ENCODE data around the gene INPP5J. TPM values are rescaled to one million over a fixed set of nuclear protein-coding genes. Genes with fewer than 3 reads are reported as not detected.
"Not testable (repeated sequence)": the region's sequence is repeated elsewhere in the genome, so short reads cannot be mapped to it uniquely, and the experiment has no call there.

Gene INPP5J
- total and polyA plus RNA-seq, 2 donors: 0.47 to 1.1 TPM

GRCh38 chr22:31162015-31162765 lies 39.4 kb downstream of the INPP5J start:
- peaks cover 7% of the 10 kb centered on the region in 2 donors for H3K36me3 ChIP-seq (ENCODE audit: control insufficient read depth in 2 of 2, insufficient read depth in 2 of 2, low read length in 1 of 2)
- 53% methylated on average over 5 of the region's 5 CpGs for WGBS
- H3K27ac ChIP-seq (ENCODE audit: low read depth in 1 of 2, low read length in 1 of 2): peak overlapping the region in 1 of 2 donors; percentile 31
- H3K4me3 ChIP-seq (ENCODE audit: low read length in 2 of 2): no peak overlapping the region
- H3K27me3 ChIP-seq (ENCODE audit: control insufficient read depth in 2 of 2, insufficient read depth in 1 of 2, low read length in 1 of 2): peaks cover 0 to 4% of the 10 kb centered on the region in 2 donors
- no peak for DNase-seq (ENCODE audit: low read depth in 6 of 9, low spot score in 9 of 9)
- peaks cover 3 to 12% of the 10 kb centered on the region in 2 donors for H3K4me1 ChIP-seq (ENCODE audit: control insufficient read depth in 2 of 2, insufficient read depth in 2 of 2, low read length in 2 of 2)
- H3K9me3 ChIP-seq (ENCODE audit: control insufficient read depth in 2 of 2, insufficient read depth in 1 of 2, low read length in 1 of 2): no peaks in the 10 kb centered on the region

- Histone ChIP-seq H3K27me3 (ENCODE audit: control insufficient read depth in 2 of 2, insufficient read depth in 1 of 2, low read length in 1 of 2) (no peaks in the 10 kb centered on the region), H3K9me3 (ENCODE audit: control insufficient read depth in 2 of 2, insufficient read depth in 1 of 2, low read length in 1 of 2) (no peaks in the 10 kb centered on the region), H3K4me3 (ENCODE audit: low read length in 2 of 2) (no peak overlapping the region), H3K36me3 (ENCODE audit: control insufficient read depth in 2 of 2, insufficient read depth in 2 of 2, low read length in 1 of 2) (peaks cover 2 to 4% of the 10 kb centered on the region in 2 donors), H3K27ac (ENCODE audit: low read depth in 1 of 2, low read length in 1 of 2) (no peak overlapping the region), H3K4me1 (ENCODE audit: control insufficient read depth in 2 of 2, insufficient read depth in 2 of 2, low read length in 2 of 2) (no peaks in the 10 kb centered on the region)
- WGBS: 99% methylated on average over 4 of the region's 4 CpGs
- no peak for DNase-seq (ENCODE audit: low read depth in 6 of 9, low spot score in 9 of 9)
These were observed 48.2 kb downstream of the INPP5J start for GRCh38 chr22:31170971-31171370.

DNA sequence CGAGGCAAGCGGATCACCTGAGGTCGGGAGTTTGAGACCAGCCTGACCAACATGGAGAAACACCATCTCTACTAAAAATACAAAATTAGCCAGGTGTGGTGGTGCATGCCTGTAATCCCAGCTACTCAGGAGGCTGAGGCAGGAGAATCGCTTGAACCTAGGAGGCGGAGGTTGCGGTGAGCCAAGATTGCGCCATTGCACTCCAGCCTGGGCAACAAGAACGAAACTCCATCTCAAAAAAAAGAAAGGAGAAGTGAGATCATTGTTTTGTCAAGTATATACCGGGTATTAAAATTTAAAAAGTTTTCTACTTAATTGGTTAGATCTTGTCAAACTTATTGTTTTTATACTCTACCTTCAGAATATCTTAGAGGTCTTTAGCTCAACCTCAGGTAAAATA lies 49.0 kb downstream of the INPP5J start:
- not testable (repeated sequence) for H3K4me3 ChIP-seq (ENCODE audit: low read length in 2 of 2); H3K27me3 ChIP-seq (ENCODE audit: control insufficient read depth in 2 of 2, insufficient read depth in 1 of 2, low read length in 1 of 2); H3K4me1 ChIP-seq (ENCODE audit: control insufficient read depth in 2 of 2, insufficient read depth in 2 of 2, low read length in 2 of 2); H3K36me3 ChIP-seq (ENCODE audit: control insufficient read depth in 2 of 2, insufficient read depth in 2 of 2, low read length in 1 of 2); DNase-seq (ENCODE audit: low read depth in 6 of 9, low spot score in 9 of 9); H3K27ac ChIP-seq (ENCODE audit: low read depth in 1 of 2, low read length in 1 of 2); H3K9me3 ChIP-seq (ENCODE audit: control insufficient read depth in 2 of 2, insufficient read depth in 1 of 2, low read length in 1 of 2)
- 99% methylated on average over 9 of the region's 9 CpGs for WGBS

GRCh38 chr22:31173386-31174145 lies 50.8 kb downstream of the INPP5J start:
- 89% methylated on average over 5 of the region's 5 CpGs for WGBS
- H3K36me3 ChIP-seq (ENCODE audit: control insufficient read depth in 2 of 2, insufficient read depth in 2 of 2, low read length in 1 of 2): peaks cover 0 to 5% of the 10 kb centered on the region in 2 donors
- H3K9me3 ChIP-seq (ENCODE audit: control insufficient read depth in 2 of 2, insufficient read depth in 1 of 2, low read length in 1 of 2): no peaks in the 10 kb centered on the region
- no peak for DNase-seq (ENCODE audit: low read depth in 6 of 9, low spot score in 9 of 9)
- H3K27ac ChIP-seq (ENCODE audit: low read depth in 1 of 2, low read length in 1 of 2): no peak overlapping the region
- no peaks in the 10 kb centered on the region for H3K4me1 ChIP-seq (ENCODE audit: control insufficient read depth in 2 of 2, insufficient read depth in 2 of 2, low read length in 2 of 2)
- no peak overlapping the region for H3K4me3 ChIP-seq (ENCODE audit: low read length in 2 of 2)
- no peaks in the 10 kb centered on the region for H3K27me3 ChIP-seq (ENCODE audit: control insufficient read depth in 2 of 2, insufficient read depth in 1 of 2, low read length in 1 of 2)

DNA sequence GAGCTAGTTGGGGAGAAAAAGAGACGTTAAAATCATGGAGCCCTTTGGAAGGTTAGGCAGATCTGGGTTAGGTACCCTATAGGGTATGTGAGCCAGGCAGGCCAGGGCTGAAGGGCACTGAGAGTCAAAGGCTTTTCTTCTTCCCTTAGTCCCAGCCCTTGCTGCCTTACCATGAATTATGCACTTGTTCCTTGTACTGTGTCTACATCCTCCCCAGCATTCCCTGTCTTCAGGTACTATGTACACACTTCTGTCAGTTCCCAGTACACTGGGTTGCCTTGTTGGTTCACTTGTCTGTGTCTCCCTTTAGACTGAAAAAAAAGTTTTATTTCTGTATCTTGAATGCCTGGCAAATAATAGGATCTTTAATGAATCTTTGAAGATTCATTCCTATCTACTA lies 54.2 kb downstream of the INPP5J start:
- no peak for DNase-seq (ENCODE audit: low read depth in 6 of 9, low spot score in 9 of 9)
- no peaks in the 10 kb centered on the region for H3K9me3 ChIP-seq (ENCODE audit: control insufficient read depth in 2 of 2, insufficient read depth in 1 of 2, low read length in 1 of 2)
- WGBS: 100% methylated on average over 1 of the region's 1 CpG
- peaks cover 4 to 7% of the 10 kb centered on the region in 2 donors for H3K36me3 ChIP-seq (ENCODE audit: control insufficient read depth in 2 of 2, insufficient read depth in 2 of 2, low read length in 1 of 2)
- H3K27ac ChIP-seq (ENCODE audit: low read depth in 1 of 2, low read length in 1 of 2): no peak overlapping the region
- H3K4me1 ChIP-seq (ENCODE audit: control insufficient read depth in 2 of 2, insufficient read depth in 2 of 2, low read length in 2 of 2): no peaks in the 10 kb centered on the region
- H3K27me3 ChIP-seq (ENCODE audit: control insufficient read depth in 2 of 2, insufficient read depth in 1 of 2, low read length in 1 of 2): no peaks in the 10 kb centered on the region
- no peak overlapping the region for H3K4me3 ChIP-seq (ENCODE audit: low read length in 2 of 2)

DNA sequence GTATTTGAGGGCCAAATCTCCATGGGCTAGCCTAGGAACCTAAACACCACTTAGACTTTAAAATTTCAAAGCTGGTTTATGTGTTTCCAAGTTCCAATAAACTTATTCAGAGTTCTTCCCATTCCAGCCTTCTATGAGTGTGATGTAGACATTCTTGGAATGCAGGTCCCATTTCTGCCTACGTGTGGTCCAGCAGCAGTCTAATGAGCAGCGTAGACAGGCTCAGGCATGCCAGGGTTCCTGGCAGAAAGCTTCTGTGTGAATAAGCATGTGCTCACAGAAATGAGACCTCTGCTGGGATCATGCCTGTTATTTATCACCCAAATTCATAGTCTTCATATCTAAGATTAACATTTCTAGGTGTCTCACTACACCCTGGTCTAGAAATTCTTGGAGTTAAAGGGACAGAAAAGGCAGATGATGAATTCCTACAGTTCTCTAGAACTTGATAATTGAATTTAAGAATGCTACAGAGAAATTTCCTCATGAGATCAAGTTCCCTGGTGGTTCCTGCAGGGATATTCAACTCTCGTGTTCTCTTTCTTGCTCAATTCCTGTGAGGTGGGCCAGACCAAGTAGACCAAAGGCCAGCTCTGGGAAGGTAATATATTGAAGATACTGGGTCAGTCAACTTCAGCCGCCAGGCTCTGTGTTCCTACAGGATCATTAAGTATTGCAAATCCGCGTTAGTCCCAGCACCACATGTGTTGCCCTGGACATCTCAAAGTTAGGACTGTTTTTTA lies 54.8 kb downstream of the INPP5J start:
- DNase-seq (ENCODE audit: low read depth in 6 of 9, low spot score in 9 of 9): no peak
- peak overlapping the region; percentile 26 for H3K27ac ChIP-seq (ENCODE audit: low read depth in 1 of 2, low read length in 1 of 2)
- 95% methylated on average over 6 of the region's 6 CpGs for WGBS

GRCh38 chr22:31178859-31179258 lies 56.1 kb downstream of the INPP5J start:
- no peak for DNase-seq (ENCODE audit: low read depth in 6 of 9, low spot score in 9 of 9)
- WGBS: 96% methylated on average over 2 of the region's 2 CpGs
- peaks cover 4 to 7% of the 10 kb centered on the region in 2 donors for H3K36me3 ChIP-seq (ENCODE audit: control insufficient read depth in 2 of 2, insufficient read depth in 2 of 2, low read length in 1 of 2)
- no peak overlapping the region for H3K27ac ChIP-seq (ENCODE audit: low read depth in 1 of 2, low read length in 1 of 2)
- no peaks in the 10 kb centered on the region for H3K27me3 ChIP-seq (ENCODE audit: control insufficient read depth in 2 of 2, insufficient read depth in 1 of 2, low read length in 1 of 2)
- H3K4me3 ChIP-seq (ENCODE audit: low read length in 2 of 2): no peak overlapping the region
- H3K9me3 ChIP-seq (ENCODE audit: control insufficient read depth in 2 of 2, insufficient read depth in 1 of 2, low read length in 1 of 2): no peaks in the 10 kb centered on the region
- no peaks in the 10 kb centered on the region for H3K4me1 ChIP-seq (ENCODE audit: control insufficient read depth in 2 of 2, insufficient read depth in 2 of 2, low read length in 2 of 2)

More for the DNA sequence above, 54.8 kb downstream of the INPP5J start:
- H3K9me3 ChIP-seq (ENCODE audit: control insufficient read depth in 2 of 2, insufficient read depth in 1 of 2, low read length in 1 of 2): no peaks in the 10 kb centered on the region
- peaks cover 4 to 7% of the 10 kb centered on the region in 2 donors for H3K36me3 ChIP-seq (ENCODE audit: control insufficient read depth in 2 of 2, insufficient read depth in 2 of 2, low read length in 1 of 2)
- H3K27me3 ChIP-seq (ENCODE audit: control insufficient read depth in 2 of 2, insufficient read depth in 1 of 2, low read length in 1 of 2): no peaks in the 10 kb centered on the region
- no peak overlapping the region for H3K4me3 ChIP-seq (ENCODE audit: low read length in 2 of 2)
- H3K4me1 ChIP-seq (ENCODE audit: control insufficient read depth in 2 of 2, insufficient read depth in 2 of 2, low read length in 2 of 2): no peaks in the 10 kb centered on the region

DNA sequence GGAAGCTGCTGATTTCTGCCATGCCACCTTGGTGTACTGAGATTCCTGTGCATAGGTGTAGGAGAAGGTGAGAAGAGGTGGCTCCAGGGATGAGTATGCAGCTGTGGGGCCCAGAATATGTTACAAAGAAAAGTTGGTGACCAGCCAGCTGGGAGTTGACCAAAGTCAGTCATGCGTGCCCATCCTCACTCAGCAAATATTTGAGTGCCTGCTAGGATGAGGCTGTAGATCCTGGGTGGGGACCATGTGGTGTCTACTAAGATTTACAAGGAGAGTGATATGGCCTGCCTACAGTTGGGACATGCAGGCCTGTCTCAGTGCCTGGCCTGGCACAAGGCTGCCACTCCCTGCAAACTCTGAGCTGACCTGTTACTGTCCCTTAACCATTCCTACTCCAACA lies 56.6 kb downstream of the INPP5J start:
- H3K9me3 ChIP-seq (ENCODE audit: control insufficient read depth in 2 of 2, insufficient read depth in 1 of 2, low read length in 1 of 2): peaks cover 0 to 3% of the 10 kb centered on the region in 2 donors
- peaks cover 4 to 7% of the 10 kb centered on the region in 2 donors for H3K36me3 ChIP-seq (ENCODE audit: control insufficient read depth in 2 of 2, insufficient read depth in 2 of 2, low read length in 1 of 2)
- no peak overlapping the region for H3K27ac ChIP-seq (ENCODE audit: low read depth in 1 of 2, low read length in 1 of 2)
- DNase-seq (ENCODE audit: low read depth in 6 of 9, low spot score in 9 of 9): no peak
- H3K4me3 ChIP-seq (ENCODE audit: low read length in 2 of 2): no peak overlapping the region
- WGBS: 94% methylated on average over 1 of the region's 1 CpG
- no peaks in the 10 kb centered on the region for H3K4me1 ChIP-seq (ENCODE audit: control insufficient read depth in 2 of 2, insufficient read depth in 2 of 2, low read length in 2 of 2)
- no peaks in the 10 kb centered on the region for H3K27me3 ChIP-seq (ENCODE audit: control insufficient read depth in 2 of 2, insufficient read depth in 1 of 2, low read length in 1 of 2)

GRCh38 chr22:31184015-31184414 lies 61.2 kb downstream of the INPP5J start:
- Histone ChIP-seq H3K27ac (ENCODE audit: low read depth in 1 of 2, low read length in 1 of 2) (no peak overlapping the region), H3K36me3 (ENCODE audit: control insufficient read depth in 2 of 2, insufficient read depth in 2 of 2, low read length in 1 of 2) (peaks cover 10 to 18% of the 10 kb centered on the region in 2 donors), H3K27me3 (ENCODE audit: control insufficient read depth in 2 of 2, insufficient read depth in 1 of 2, low read length in 1 of 2) (no peaks in the 10 kb centered on the region), H3K4me3 (ENCODE audit: low read length in 2 of 2) (no peak overlapping the region), H3K9me3 (ENCODE audit: control insufficient read depth in 2 of 2, insufficient read depth in 1 of 2, low read length in 1 of 2) (peaks cover 0 to 3% of the 10 kb centered on the region in 2 donors), H3K4me1 (ENCODE audit: control insufficient read depth in 2 of 2, insufficient read depth in 2 of 2, low read length in 2 of 2) (no peaks in the 10 kb centered on the region)
- WGBS: 98% methylated on average over 30 of the region's 30 CpGs
- no peak for DNase-seq (ENCODE audit: low read depth in 6 of 9, low spot score in 9 of 9)

Measured in thymus (tissue), 11 donors.